Testis (tissue), 2 donors: Measurements from ENCODE around the gene SLAMF9.

ENCODE experiments used
- CTCF ChIP-seq, 3 experiments: fragments of 450-650 bp in 2 of 3; fragments of 200-600 bp in 1 of 3; sonication (generic) in 1 of 3; IDR thresholded peaks; one replicate each; pipeline ENCODE4 v1.5.1; 2016 to 2019; ENCODE audit warnings: antibody characterized with exemption in 3 of 3, mild to moderate bottlenecking in 2 of 3, moderate library complexity in 1 of 3
- POLR2A ChIP-seq: fragments of 450-650 bp; IDR thresholded peaks from one replicate; pipeline ENCODE4 v1.6.1; 2017; ENCODE audit warnings: antibody characterized with exemption, mild to moderate bottlenecking, moderate library complexity

- TF ChIP-seq CTCF (IDR thresholded peaks at IDR 0.05) = no peak
- TF ChIP-seq POLR2A = no peak
Measured at GRCh38 chr1:159978107-159978398, 24.0 kb upstream of the SLAMF9 start.
